ENCODE measurements around the gene AUP1. TPM values are rescaled to one million over a fixed set of nuclear protein-coding genes. Genes with fewer than 3 reads are reported as not detected.
"Not testable (repeated sequence)": the region's sequence is repeated elsewhere in the genome, so short reads cannot be mapped to it uniquely, and the experiment has no call there.

Gene AUP1, protein sequence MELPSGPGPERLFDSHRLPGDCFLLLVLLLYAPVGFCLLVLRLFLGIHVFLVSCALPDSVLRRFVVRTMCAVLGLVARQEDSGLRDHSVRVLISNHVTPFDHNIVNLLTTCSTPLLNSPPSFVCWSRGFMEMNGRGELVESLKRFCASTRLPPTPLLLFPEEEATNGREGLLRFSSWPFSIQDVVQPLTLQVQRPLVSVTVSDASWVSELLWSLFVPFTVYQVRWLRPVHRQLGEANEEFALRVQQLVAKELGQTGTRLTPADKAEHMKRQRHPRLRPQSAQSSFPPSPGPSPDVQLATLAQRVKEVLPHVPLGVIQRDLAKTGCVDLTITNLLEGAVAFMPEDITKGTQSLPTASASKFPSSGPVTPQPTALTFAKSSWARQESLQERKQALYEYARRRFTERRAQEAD
- polyA plus RNA-seq (2013, experiment 1 of 2; ENCODE audit: insufficient read length): 85.1 TPM
- polyA plus RNA-seq (2013, experiment 2 of 2; ENCODE audit: insufficient read length): 77.1 TPM

DNA sequence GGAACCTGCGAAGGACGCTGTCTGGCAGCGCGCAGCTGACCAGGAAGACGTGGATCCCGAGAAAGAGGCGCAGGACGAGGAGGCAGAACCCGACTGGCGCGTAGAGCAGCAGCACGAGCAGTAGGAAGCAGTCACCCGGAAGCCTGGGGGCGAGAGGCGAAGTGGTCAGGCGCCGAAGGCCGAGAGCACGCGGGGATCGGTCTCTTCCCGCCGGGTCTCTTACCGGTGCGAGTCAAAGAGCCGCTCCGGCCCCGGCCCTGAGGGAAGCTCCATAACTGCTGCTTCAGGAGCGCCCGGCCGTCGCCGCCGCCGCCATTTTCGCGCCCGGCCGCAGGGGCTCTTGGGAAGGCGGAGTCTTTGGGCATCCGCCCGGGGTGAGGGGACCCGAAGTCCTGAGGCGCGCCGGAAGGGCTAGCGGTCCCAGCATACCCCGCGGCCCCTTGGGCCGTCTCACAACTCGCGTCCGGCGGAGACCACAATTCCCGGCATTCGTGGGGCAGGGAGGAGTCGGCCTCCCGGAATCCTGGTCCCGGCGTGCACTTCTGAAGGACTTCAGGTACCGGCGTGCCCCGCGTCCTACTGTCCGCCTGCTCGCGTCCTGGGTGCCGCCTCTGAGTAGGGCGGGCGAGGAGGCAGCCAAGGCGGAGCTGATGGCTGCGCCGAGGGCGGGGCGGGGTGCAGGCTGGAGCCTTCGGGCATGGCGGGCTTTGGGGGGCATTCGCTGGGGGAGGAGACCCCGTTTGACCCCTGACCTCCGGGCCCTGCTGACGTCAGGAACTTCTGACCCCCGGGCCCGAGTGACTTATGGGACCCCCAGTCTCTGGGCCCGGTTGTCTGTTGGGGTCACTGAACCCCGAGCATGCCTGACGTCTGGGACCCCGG, at the start of gene AUP1, which contains the start of gene HTRA2:
TSS of gene AUP1 (minus strand) at position 350 of the 882 bp plus-strand sequence. CDS start at position 273, 77 bp downstream.
TSS of gene HTRA2 (plus strand) at position 577 of the 882 bp plus-strand sequence. CDS start at position 651, 74 bp downstream.
- DNase-seq: peak; percentile 100

DNA sequence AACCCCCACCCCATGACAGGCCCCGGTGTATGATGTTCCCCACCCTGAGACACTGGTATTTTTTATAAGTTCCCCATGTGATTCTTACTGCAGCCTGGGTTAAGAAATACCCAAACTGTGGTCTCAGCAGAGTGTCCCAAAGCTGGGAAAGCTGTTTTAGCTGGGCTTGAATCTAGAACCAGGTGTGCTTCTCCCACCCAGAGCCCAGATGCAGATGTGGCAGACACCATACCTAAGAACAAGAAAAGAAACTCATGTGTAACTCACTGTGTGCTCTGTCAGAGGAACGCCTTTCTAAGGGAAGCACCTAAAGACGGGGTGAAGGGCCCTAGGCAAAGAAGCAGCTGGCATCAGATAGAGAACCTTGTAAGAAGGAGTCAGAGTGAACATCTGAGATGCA, 48.9 kb upstream of the AUP1 start:
- DNase-seq: no peak

DNA sequence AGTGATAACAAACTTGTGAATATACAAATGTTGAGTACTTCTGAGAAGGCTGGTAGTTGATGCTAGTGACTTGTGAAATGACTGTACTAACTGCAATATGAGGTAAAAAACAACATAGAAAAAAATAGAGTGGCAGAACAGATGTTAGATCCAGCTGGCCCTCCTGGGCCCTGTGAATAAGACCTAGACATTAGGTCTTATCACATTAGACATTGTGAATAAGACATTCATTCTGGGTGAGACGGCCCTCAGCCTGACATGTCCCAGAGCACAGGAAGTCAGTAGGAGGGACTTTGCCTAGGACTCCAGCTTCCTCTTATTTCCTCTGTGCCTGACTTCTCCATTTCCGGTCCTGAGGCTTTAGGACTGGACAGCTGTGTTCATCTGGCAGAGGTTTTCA, 47.9 kb upstream of the AUP1 start:
- DNase-seq: no peak

DNA sequence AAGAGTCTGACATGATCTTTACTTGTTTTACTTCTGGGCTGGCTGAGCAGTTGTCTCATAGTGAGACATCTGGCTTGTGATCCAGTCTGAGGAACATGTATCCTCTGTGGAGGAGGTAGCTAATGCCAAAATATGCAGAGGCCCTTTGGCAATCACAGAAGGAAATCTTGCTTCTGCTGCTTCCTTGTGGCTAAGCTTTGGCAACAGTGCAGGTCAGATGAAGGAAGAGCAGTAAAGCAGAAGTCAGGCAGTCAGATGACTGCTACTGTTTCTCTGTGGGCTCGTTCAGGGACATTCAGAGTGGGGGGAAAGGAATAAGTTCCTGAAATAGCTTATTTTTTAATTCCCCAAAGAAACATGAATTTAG, 47.3 kb upstream of the AUP1 start:
- DNase-seq: peak; percentile 78

DNA sequence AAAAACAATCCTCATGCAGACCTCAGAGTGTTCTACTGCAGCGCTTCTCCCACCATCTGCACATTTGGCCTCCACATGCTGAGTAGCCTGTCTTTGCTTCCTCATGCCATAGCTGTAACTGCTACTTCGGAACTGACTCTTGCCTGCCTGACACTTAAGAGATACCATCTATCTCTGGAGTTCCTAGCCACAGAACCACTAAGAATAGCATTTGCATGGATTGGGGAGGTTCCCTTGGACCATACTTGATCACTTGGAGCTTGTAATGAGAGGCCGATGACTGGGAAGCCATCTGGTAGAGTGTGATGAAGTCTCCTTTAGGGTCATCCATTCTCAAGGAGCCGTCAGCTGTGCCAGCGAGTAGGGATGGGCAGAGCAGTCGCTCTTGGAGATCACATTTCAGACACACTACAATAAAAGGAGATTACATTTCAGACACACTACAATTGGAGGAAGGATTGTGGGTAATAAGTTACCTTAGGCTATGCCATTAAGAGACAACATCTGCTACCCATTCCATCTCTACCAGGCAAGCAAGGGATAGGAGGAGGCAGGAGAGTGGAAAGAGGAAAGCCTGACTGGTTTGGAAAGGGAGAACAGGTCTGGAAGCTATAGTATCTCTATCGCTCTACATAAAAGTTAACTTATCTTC, 46.8 kb upstream of the AUP1 start:
- no peak for DNase-seq

DNA sequence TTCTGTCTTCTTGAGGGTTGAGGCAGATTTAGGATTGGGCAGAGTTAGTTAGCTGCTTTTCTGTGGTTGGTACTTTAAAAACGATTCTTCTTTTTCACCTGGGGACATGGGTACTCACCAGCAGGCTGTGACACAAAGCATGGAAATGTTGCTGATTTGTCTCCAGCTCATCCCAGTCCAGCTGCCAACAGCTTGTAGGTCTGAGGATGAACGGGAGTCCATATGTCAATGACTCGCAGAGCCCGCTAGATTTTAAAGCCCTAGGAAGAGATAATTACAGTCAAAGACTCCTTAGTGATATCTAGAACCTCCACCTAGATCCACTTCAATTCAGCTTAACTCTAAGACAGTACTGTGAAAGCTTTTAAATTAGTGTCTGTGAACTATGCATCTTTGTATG, 45.8 kb upstream of the AUP1 start:
- DNase-seq: no peak

DNA sequence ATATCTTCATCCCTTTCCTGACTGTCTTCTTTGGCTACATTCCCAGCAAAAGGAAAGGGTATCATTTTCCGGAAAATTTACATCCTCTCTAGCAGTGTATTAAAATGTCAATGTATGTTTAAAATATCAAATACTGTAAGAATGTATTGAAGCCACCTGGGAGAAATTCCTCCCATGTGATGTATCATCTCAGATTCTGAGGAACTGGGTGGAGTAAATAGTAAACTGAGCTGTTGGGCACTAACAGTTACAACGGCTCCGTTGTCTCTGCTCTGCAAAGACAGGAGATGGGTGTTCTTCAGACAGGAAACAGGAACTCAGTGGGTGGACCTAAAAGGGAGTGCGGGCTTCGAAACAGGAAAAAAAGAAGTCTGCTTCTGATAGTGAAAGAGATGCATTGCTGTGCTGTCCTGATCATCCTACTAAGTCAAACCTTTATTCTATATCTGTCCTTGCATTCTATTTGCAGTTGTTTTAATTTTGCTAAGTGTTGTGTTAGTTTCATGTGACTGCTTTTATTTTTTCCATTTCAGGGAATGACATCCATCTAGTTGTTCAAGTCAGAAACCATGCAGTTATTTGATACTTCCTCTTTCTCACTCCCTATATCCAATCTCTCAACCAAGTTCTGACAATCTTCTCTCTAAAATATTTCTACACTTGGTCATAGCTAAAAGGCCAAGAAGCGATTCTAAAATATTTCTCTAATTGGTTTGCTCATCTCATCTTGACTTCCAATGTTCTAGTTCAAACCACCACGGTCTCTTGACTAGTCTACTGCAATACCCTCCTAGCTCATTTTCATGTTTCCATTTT, 44.4 kb upstream of the AUP1 start:
- peak; percentile 66 for DNase-seq

DNA sequence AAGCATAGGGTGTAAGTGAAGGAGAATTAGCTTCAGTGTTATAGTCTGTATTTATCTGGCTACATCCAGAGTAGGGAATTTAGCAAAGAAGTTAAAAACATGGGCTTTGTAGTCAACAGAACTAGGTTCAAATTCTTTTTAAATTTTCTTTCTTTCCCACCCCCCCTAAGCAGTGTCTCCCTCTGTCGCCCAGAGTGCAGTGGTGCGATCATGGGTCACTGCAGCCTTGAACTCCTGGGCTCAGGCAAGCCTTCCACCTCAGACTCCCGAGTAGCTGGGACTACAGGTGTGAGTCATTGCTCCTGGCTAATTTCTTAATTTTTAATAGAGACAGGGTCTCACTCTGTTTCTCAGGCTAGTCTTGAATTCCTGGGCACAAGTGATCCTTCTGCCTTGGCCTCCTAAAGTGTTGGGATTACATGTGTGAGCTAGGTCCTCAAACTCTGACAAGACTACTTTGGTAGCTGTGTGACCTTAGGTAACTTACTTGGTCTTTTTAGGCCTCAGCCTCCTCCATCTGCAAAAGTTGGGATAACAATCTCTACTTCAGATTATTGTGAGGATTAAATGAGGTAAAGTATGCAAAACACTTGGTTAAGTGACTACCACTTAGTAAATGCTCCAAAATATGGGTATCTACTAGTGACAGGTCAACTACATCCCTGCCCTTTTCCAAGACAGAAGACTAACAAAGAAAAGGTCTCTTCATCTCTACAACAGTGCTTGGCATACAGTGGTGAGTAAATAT, 42.8 kb upstream of the AUP1 start:
- no peak for DNase-seq

DNA sequence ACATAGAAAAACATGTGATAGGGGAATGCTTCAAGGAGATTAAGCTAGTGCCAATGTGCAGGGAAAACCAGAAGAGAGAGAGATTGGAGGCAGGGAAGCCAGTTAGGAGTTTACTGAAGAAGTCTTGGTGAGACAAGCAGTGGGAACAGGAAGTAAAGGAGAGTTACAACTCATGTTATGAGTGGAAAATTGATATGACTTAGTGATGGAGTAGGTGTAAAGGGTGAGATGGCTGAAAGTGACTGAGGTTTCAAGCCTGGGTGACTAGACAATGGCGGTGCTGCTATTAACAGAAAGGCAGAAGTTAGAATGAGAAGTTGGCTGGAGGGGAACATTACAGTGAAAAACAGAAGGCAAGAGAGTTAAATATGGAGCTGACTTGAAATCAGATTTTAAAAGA, 41.6 kb upstream of the AUP1 start:
- DNase-seq: no peak

DNA sequence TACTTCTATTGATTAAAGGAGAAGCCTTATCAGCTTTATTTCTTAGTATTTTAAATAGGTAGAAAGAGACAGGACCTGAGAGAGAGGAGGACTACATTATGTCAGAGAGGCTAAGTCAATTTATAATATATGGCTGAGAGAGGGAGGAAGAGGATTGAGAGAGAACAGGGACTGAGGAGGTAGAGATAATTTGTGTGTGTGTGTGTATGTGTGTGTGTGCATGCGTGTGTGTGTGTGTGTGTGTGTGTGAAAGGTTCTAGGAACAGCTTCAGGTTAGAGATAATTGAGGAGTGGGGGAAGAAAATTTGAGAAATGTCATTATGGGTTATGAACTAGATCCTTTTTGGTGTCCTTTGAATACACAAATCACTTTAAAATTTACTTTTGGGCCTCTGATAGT, 40.2 kb upstream of the AUP1 start:
- no peak for DNase-seq

DNA sequence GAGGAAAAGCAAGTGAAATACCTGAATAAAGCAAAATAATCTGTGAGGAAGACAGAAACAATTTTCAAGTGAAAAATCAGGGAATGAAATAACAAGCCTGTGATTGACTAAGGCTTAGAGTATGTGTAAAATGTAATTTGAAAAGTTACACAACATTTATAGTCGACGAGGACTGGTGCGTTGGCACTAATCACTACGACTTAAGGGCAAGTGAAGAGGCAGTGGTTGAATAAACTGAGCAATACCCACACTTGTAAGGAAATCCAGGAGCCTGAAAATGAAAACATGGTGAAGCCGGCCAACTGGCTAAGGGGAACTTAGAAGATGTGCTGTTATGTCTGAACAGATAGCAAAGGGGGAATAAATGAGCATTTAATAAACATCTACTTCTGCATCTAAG, 38.4 kb upstream of the AUP1 start:
- DNase-seq: peak; percentile 86

DNA sequence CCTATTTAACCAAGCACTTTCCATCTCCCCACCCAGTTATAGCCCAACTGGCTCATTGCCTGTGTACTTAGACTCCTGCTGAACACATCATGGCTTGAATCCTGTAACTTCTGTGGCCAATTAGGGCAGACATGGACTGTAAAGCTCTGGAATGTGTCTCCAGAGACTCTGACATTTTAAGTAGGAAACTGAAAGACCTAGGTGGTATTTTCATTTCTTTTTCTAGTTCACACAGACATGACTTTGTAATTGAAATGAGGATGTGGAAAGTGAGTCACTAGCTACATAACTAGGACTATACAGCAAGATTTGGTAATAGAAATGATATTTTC, 37.2 kb upstream of the AUP1 start:
- DNase-seq: peak; percentile 99

DNA sequence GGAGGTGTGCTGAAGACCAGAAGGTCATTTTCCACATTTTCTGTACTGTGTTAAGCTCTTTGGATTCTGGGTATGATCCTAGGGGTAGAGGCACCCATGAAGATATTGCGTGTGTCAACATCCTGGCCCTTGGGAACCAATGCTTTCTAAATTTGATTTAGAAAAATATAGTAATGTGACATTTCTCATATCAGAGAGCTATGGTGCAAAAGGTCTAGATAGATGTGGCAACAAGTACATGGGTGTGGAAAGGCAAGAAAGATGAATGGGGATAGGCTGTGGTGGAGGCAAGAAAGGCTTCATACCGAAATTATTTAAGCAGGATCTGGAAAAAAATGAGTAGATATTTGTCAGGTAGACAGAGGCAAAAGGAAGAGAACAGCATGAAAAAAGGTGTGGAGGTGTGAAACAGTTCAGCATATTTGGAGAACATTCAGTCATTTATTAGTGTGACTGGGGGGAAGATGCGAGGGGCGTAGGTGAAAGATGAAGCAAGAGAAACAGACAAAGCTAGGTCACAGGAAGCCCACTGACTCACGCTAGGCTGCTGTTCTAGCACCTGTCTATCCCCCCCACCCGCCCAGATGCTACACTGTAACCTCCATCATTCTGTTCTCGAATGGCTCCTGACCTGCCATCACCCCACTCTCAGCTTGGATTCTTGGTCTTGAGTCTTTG, 36.7 kb upstream of the AUP1 start:
- DNase-seq: no peak

DNA sequence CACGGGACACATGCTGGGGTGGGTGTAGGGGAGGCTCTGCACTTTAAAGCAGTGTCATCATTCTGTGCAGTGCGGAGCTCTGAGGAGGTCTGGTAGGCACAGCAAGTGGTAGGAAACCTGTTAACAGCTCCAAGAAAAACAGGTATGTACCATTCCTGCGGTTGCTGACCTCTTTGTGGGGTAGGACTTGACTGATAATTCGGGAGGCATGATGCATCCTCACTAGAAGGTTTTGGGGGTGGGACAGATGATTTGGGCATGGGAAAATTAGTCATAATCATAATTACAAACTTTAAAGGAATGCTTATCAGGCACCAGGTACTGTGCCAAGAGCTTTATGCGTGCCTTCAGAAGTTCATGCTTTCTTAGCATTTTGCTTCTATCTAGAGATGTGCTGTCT, 34.7 kb upstream of the AUP1 start:
- peak; percentile 76 for DNase-seq

DNA sequence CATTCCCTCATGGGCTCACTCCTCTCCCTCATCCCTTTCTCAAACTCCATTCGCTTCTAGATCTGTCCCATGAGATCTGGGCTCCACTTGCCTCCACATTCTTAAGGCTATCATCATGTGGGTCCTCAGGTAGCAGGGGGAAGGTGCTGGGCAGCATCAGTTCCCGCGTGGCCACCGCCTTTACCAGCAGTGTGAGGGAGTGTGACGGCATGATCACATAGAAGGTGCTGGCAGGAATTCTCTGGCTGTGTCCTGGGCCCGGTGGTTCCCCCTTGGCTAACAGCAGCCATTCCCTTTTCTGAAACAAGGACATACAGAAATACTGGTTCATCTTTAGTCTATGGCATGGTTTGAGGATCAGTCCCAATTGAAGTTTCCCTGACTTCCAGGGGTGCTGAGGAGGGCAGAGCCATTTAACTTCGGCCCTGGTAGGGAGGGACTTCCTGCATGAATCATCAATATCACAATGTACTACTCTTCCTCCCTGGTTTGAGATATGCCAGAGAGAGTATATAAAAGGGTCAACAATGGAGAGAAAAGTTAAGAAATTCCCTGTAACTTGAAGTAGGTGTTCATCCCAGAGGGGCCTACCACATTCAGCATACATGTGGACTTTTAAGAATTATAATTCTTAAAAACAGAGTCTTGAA, 32.7 kb upstream of the AUP1 start:
- no peak for DNase-seq

DNA sequence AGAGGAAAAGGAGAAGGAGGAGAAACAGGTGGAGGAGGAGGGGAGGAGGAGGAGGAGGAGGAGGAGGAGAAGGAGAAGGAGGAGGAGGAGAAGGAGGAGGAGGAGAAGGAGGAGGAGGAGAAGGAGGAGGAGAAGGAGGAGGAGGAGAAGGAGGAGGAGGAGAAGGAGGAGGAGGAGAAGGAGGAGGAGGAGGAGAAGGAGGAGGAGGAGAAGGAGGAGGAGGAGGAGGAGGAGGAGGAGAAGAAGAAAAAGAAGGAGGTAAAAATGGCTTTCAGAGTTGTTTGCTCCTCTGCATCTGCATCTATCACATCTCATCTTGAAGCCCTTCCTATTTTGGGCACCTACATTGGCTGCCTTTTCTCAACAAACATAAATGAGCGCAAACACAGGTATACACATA, 31.5 kb upstream of the AUP1 start:
- DNase-seq: not testable (repeated sequence)

DNA sequence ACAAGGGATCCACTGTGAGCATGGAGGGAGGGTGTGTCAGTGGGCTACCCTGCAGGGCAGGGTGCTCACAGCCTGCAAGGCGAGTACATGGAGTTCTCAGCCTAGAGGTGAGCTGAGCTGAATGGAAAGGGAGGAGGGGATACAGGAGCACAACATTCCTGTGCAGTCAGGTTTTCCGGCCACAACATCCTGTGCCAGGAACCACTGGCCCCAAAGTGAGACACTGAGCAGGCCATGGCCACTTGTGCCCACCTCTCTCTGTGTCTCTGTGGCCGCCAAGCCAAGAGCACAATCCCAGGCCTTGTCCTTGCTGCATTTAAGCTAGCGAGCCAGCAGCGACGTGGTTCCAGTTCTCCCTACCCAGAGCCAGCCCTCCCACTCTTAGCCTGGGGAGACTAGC, 31.1 kb upstream of the AUP1 start:
- DNase-seq: no peak

DNA sequence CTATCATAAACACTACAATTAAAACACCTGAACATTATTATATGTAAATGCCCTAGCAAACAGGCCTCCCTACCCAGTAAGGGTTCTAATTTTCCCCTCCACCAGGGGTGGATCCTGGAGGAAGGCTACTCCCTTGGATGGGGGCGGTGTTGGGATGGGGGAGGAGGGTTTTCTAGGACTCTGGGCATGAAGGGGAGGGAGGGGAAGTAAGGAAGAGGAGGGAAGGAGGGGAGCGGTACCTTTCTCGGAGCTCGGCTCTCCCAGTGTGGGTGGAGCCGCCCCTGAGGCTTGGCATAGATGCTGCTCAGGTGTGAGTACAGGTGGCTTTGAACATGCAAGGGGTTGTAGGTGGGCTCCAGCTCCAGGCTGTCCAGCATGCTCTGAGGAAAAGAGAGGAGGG, 30.4 kb upstream of the AUP1 start:
- DNase-seq: no peak

DNA sequence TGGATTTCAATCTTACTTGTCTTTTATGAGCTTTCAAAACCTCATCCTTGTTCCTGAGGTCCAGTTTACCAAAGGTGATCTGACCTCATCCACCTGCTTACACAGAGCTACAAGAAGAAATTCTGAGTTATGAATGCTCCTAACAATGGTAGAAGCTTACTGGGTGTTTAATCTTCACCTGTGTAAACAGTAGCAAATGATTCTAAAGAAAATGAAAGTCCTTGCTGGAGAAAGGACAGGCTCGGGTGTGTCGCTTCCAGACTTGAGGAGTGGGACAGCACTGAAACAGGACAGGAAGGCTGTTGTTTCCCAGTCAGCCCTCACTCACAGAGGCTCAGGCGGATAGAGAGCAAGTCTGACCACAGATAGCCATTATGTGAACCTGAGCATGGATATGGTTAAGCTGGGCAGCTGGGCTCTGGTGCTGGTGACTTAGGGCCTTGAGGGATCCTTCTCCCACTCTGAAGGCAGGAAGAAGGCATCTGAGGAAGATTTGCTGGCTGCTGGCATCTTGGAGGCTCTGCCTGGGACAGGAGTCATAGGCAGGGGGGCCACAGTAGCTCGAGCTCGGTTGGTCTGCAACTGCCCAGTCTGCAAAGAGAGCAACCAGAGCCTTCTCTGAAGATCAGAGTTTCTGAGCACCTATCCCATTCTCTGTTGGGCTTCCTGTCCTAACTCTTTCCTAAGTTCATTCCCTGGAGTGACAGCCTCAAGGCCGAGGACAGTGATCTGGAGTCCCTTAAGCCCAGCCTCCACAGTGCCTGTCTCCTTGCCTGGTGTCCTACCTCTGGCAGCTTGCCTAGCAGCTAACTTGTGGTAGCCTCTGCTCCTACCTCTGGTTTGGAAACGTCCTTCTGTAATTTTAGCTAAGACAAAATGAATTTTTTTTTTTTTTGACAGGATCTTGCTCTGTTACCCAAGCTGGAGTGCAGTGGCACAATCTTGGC, 29.1 kb upstream of the AUP1 start:
- no peak for DNase-seq

Measured in fibroblast of skin of scalp (primary cell).